ENCODE data around the gene NSMCE1.
"Not testable (repeated sequence)": the region's sequence is repeated elsewhere in the genome, so short reads cannot be mapped to it uniquely, and the experiment has no call there.

Gene NSMCE1

DNA sequence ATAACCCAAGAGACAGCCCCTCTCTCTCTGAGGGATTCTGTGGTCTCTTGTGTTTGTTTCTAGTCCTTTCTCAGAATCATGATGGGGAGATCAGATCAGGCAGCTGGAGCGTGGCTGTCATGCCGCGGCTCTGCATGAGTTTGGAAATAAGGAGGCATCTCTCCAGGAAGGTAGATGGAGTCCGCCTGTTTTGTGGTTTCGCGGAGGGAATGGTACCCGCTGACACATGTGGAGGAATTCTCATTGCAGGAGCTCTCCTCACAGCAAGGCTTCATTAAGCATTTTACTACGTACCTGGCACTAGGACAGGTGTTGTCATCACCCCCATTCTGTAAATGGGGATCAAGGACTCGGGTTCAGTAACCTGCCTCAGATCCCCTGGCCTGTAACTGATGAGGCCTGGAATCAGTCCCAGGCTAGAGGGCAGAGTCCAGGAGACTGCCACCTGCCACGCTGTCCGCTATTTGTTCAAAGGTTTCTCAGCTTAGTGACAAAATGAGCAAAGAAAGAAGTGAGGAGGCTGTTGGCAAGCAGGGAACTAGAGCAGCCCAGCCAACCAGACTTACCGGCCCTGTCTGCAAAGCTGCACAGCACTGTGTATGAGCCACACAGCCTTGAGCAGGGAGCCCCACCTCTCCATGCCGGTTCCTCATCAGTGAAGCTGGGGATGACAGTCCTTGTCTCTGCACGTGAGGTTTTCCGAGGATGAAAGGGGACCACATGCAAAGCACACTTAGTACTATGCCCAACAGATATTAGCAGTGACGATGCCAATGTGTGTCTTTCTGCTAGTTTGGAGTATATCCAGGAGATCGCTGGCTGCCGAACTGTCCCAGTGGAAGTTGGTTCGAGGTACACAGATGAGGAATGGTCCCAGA, 54.2 kb downstream of the NSMCE1 start:
- no peak for DNase-seq

DNA sequence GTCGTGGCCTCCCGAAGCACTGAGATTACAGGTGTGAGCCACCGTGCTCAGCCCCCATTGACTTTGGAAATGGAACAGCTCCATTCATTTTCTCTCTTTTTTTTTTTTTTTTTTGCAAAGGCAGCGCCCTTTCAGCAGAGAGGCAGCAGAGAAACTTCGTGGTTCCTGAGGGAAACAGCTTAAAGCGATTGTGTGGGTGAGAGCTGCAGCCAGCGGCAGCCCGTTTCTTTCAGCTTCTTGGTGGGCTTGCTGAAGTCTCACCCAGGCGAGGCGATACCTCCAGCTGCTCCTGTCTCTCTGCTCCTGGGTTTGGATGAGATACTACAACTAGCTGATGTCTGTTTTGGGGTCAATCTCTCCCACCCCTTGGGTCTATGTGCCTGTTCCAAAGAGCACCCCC, 57.5 kb downstream of the NSMCE1 start:
- no peak for DNase-seq

DNA sequence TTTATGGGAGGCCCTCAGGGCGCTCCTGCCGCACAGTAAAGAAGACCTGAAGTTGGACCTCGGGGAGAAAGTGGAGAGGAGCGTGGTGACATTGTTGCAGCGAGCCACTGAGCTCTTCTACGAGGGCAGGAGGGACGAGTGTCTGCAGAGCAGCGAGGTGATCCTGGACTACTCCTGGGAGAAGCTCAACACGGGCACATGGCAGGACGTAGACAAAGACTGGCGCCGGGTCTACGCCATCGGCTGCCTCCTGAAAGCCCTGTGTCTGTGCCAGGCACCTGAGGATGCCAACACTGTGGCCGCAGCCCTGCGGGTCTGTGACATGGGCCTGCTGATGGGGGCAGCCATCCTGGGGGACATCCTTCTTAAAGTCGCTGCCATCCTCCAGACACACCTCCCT, 58.4 kb downstream of the NSMCE1 start:
- DNase-seq: no peak

DNA sequence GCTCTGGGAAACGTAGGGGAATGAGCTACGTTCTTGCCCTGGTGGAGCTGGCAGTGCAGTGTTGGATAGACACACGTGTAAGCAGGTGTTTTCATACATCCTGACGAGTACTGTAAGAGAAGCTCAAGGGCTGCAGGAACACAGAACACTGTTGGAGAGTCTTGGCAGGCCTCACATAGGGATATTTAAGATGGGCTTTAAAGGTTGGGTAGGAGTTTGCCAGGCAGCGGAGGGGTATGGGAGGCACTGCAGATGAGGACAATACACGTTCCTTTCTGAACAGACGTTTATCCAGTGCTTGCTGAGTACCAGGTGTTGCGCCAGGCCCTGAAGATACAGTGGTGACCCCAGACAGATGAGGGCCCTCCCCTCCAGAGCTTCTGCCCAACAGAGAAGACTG, 59.0 kb downstream of the NSMCE1 start:
- no peak for DNase-seq

DNA sequence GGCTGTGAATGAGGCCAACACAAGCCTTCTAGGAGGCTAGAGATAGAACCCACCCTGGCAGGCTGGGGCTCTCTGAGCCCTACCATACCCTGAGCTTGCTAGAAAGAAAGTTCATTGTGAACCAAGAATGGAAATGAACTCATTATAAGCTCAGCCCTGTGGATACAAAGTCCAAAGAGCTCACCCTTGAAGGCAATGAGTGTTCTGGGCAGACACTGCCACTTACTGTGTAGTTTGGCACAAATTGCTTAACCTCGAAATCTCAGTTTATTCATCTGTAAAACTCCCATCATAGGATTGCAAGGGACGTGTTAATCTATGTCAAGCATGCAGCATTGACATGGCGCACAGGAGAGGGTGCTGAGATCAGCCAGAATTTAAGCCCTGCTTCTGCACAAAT, 59.8 kb downstream of the NSMCE1 start:
- DNase-seq: no peak

DNA sequence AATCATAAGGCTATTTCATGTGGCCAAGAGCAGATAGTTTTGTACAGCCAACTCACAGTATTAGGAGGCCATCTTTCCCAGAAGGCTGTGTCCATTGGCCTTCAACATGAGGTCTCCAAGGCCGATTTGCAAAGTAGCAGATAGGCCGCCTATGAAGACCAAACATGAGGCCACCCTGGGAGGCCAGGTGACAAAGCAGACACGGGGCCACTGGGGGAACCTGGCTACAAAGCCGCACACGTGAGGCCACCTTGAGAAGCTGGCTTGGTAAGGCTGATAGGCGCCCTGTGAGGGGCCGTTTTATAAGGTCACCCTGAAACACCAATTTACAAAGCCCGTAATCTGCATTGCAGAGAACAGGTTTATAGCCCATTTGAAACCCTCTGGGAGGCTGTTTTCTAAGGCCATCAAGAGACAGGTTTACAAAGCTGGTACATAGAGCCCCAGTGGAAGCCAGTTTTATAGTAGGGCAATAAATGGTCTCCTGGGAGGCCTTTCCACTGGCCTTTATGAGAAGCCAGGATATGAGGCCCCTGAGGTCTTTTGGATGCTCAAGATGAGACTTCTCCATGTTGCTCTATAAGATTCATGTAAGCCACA, 60.4 kb downstream of the NSMCE1 start:
- DNase-seq: no peak

DNA sequence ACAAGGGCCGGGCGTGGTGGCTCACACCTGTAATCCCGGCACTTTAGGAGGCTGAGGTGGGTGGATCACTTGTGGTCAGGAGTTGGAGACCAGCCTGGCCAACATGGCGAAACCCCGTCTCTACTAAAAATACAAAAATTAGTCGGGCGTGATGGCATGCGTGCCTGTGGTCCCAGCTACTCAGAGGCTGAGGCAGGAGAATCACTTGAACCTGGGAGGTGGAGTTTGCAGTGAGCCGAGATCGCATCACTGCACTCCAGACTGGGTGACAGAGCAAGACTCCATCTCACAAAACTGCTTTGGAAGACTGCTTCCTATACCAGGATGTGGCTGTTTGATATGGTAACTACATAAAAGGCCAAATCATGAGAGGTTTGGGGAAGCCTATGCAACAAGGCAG, 61.5 kb downstream of the NSMCE1 start:
- not testable (repeated sequence) for DNase-seq

DNA sequence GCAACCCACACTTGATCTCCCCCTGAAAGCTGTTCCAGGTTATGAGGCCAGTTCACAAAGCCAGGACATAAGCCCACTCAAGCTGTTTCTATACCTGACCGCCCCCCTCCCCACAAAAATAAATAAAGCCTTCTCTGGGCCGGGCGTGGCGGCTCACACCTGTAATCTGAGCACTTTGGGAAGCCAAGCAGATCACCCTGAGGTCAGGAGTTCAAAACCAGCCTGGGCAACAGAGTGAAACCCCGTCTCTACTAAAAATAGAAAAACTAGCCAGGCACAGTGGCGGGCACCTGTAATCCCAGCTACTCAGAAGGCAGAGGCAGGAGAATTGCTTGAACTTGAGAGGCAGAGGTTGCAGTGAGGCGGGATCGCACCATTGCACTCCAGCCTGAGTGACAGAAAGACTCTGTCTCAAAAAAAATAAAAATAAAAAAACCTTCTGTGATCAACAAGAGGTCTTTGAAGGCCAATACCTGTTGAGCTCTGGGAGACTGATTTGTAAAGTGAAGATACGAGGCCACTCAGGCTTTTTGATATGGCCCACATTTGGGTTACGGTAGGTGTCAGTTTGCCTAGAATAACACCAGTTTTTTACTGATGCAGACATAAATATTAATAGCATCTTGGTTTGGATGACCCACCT, 63.0 kb downstream of the NSMCE1 start:
- DNase-seq: no peak

DNA sequence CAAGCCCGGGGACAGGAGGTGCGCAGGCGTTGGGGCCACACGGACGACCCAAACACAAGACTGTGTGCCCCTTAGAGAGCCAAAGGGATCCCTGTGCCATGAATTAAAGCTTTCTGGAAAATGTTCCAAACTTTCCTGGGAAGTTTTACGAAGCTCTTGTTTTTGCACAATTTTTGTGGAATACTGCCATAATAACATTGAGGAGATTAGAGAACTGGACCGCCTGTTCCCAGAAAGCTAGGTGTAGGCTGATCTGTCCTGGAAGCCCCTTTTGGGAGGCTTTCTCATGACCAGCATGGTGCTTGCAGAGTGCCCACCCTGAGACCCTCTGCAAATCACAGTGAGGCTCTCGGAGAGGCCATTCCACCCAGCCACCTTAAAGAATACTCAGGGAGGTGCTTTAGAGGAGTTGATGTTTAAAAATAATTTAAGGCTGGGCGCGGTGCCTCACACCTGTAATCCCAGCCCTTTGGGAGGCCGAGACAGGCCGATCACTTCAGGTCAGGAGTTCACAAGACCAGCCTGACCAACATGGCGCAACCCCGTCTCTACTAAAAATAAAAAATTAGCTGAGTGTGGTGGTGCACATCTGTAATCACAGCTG, 64.2 kb downstream of the NSMCE1 start:
- DNase-seq: no peak

DNA sequence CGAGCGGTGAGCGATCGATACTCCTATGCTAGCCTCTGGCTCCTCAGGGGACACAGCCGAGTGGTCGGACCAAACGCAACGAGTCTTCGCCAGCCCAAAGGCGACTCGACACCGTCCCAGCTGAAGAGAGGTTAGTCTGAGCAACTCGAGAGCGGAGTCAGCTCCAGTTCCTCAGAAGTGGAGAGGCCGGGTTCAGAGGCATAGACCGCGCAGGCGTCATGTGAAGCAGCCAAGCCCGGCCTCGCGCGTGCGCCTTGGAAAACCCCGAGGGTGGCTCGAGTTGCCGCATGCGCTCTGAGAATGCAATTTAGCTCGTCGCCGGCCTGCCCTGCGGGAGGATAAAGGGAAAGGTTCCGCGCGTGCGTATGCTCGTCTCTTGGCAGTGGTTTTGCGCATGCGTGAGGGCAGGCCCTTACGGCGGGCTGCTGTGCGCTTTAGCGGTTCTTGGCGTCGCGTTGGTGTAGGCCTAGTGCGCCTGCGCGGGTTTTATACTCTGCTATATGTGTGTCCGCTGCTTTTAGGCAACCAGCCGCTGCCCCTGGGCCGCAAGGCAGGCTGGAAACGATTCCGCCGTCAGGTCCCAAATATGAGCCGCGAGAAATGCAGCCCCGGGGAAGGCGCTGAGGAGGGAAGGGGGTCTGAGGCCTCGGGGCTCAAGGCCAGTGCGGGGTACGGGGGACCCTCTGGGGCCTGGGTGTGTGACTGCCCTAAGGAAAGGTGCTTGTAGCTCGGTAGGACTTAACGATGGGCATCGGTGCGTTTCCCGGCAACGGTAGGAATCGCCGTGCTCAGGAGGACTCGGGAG, 64.9 kb downstream of the NSMCE1 start, which contains the start of gene KDM8:
Gene KDM8, plus strand, starts transcription at position 20 of the 805 bp plus-strand sequence. CDS start 6,598 bp downstream, outside the sequence.
- peak; percentile 100 for DNase-seq

DNA sequence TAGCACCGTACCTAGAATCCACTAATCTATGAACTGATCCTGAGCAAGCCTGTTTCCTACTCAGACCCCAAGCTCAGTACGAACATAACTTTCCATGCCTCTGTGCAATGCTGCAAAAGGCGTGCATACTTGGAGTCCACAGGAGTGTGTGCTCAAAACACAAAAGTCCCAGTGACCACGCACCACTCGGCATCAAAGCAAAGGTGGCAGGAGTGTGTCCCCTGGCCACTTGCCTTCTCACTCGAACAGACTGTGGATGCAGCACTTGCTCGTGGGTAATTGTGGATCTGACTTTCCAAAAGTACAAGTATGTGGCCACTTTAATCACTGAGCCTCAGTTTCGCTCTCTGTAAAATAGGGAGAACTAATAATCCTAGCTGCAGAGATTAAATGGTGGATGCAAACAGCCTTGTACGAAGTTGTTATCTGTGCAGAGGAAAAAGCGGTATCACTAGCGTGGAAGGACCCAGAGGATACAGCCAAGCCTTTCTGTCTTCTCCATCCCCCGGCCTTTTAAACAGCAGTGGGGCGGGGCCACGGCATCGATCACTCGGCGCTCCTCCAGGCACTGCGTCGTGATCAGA, 65.6 kb downstream of the NSMCE1 start:
- DNase-seq: peak; percentile 97

DNA sequence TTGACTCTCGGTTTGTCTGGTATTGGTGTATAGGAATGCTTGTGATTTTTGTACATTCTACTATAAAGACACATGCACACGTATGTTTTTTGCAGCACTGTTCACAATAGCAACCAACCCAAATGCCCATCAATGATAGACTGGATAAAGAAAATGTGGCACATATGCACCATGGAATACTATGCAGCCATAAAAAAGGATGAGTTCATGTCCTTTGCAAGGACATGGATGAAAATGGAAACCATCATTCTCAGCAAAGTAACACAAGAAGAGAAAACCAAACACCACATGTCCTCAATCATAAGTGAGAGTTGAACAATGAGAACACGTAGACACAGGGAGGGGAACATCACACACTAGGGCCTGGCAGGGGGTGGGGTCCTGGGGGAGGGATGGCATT, 67.7 kb downstream of the NSMCE1 start:
- DNase-seq: not testable (repeated sequence)

DNA sequence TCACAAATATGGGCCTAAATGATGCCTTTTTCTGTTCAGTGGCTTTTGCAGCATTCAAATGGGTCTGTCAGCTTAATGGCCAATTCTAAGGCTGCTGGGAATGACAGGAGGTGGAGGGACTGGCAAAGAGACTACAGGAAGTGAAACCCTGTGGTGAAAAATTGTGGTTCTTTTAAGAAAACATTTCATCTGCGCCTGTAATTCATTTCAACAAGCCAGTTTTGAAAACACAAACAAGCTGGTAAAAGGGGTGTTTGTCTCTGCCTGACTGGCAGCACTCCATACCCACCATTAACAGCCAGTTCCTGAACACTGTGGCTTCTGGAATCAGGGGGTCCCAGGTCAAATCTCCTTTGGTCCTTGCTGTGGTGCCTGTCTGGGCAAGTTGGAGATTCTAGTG, 68.8 kb downstream of the NSMCE1 start:
- DNase-seq: peak; percentile 36

DNA sequence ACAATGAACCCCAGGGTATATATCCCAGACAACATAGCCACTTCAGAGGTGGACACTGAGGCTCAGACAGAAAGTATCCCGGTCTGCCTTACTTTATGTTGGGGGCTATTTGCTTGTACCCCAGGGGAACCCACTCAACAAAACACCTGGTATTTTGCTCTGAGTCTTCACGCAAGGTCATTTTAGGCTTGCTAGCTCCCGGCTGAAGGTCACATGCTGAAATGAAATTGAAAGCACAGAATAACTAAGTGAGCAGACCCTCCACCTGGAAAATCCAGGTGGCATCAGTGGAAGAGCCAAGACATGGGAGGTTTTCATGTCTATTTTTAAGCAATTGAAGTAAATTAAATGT, 69.4 kb downstream of the NSMCE1 start:
- DNase-seq: no peak

DNA sequence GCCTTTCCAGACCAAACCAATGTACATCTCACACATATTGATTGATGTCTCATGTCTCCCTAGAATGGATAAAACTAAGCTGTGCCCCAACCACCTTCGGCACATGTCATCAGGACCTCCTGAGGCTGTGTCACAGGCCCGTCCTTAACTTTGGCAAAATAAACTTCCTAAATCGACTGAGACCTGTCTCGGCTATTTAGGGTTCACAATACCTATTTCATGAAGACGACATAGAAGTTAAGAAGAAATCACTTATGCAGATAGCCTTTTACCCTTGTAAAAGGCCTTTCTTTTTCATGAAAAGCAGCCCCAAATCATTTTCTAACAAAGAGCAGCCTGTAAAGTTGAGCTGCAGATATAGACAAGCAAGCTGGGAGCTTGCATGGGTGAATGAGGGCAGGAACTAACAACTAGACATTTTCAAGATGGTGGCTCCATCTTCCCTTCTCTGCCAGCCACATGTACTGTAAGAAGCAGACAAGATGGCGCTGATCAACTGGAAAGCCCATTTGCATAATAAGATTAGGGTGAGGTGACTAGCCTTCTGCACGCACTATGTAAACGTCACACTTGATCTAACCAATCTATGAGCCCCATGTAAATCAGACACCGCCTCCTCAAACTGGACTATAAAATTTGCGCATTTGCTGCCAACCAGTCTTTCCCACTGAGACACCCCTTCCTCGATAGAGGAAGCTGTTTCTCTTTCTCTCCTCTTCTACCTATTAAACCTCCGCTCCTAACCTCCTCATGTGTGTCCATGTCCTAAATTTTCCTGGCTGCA, 69.9 kb downstream of the NSMCE1 start:
- DNase-seq: no peak

DNA sequence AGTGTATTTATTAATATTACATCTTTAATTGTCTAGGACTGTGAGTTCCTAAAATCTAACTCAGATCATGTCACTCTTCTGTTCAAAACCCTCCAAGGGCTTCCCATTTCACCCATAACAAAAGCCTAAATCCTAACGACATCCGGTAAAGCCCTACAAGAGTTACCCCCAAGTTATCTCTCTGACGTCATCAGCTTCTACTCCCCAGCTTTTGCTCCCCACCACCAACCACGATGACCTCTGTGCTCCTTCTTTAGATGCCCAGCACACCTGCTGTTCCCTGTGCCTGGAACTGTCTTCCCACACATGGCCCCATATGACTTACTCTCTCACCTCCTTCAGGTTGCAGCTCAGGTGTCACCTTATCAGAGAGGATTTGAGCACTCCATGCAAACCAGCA, 71.6 kb downstream of the NSMCE1 start:
- no peak for DNase-seq

DNA sequence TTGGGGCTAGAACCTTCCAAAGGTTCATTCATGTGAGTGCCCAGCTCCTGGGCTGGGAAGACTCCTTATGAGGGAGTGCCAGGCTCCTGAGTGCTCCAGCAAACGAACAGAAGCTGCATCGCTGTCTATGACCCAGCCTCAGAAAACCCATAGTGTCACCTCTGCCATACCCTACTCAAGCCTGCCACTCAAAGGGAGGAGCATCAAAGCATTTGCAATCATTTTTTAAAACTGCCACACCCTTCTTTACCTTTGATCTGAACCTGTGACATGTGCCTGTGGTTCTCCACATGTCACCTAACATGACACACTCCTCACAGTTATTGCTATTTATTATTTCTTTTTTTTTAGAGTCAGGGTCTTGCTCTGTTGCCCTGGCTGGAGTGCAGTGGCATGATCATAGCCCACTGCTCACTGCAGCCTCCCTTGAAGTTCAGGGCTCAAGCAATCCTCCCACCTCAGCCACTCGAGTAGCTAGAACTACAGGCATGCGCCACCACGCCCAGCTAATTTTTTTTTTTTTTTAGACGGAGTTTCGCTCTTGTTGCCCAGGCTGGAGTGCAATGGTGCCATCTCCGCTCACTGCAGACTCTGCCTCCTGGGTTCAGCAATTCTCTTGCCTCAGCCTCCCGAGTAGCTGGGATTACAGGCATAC, 72.5 kb downstream of the NSMCE1 start:
- DNase-seq: no peak

DNA sequence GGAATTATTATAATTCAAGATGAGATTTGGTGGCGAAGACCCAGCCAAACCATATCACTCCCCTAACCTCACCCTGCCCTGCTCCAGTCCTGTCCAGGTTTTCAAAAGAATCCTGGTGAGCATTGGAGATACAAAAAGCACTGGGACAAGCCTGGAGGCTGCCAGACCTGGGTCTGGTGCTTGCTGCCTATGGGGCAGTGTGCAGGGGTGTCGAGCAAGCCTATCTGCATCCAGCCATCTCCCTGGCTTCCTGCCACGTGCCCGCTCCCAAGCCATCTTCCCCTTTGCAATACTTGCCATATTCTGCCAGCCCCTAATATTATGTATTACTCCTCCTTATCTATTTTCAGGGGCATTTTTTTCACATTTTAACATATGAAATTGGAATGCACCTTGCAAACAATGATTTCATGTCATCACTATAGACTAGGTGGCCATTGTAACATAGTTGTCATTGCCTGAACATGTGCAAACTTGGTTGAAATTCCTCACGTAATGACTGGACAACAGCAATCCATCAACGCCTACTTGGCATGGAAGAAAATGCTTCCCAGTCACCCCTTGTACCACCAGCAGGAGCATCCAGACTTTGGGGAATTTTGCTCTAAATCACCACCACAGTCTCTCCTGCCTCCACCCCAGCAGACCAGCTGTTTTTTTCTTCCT, 73.4 kb downstream of the NSMCE1 start:
- peak; percentile 38 for DNase-seq

DNA sequence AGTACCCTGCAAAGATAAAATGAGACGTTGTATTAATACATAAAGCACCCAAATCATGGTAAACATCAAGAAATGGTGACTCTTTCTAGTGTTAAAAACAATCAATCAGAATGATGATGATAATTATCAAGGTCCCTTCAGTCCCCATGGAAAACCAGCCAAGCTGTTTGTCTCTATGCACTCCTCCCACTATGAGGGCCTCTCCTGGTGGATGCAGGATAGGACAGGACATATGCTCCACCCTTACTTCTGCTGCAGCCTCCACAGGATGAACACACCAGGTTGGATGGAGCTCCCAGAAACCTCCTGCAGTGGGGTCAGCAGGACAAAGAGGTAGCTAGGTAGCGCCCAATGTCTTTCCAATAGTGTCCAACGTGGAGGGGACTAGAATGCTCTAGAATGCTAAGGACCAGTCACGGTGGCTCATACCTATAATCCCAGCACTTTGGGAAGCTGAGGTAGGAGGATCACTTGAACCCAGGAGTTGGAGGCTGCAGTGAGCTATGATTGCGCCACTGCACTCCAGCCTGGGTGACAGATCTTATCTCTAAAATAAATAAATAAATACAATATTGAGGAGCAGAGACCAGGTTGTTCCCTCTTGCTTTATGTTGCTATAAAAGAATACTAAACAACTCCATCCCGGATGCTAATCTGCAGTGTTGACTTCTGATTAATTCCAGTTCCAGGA, 75.1 kb downstream of the NSMCE1 start:
- DNase-seq: no peak

Measured in hematopoietic multipotent progenitor cell treated with erythropoietin and hydrocortisone succinate and interleukin-3 and kit ligand, for 6 days (in vitro differentiated cells).